ENCODE results near the gene BHLHE23.

BHLHE23 gene

GRCh38 chr20:62958388-62959100, 48.2 kb downstream of the BHLHE23 start:
- no peak for DNase-seq

GRCh38 chr20:62957136-62958117, 49.3 kb downstream of the BHLHE23 start:
- DNase-seq = no peak

GRCh38 chr20:62956387-62957135, 50.2 kb downstream of the BHLHE23 start:
- no peak for DNase-seq

Data from NCI-H2081 treated with DMSO at 0.1 percent for 48 hours (cell line).